Measurements from ENCODE around the gene MACROD2.

DNA sequence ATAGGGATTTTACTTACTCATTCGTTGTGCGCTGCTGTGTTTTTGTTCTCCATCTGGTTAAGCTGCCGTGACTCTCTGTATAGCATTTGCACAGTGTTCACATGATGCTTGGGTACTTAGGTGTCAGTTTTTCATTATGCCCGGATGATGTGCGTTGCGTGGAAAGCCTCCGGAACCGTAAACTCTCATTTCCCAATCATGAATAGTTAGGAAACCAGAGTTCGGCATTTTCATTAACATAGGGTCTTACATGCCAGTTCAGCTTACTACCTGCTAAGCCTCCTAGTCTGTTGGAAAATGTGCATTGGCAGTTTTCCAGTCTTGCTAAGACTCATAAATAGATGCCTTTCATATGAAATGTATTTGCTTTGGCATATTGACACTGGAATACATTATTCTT, 825.5 kb downstream of the MACROD2 start:
- TF ChIP-seq, protein P1, sequence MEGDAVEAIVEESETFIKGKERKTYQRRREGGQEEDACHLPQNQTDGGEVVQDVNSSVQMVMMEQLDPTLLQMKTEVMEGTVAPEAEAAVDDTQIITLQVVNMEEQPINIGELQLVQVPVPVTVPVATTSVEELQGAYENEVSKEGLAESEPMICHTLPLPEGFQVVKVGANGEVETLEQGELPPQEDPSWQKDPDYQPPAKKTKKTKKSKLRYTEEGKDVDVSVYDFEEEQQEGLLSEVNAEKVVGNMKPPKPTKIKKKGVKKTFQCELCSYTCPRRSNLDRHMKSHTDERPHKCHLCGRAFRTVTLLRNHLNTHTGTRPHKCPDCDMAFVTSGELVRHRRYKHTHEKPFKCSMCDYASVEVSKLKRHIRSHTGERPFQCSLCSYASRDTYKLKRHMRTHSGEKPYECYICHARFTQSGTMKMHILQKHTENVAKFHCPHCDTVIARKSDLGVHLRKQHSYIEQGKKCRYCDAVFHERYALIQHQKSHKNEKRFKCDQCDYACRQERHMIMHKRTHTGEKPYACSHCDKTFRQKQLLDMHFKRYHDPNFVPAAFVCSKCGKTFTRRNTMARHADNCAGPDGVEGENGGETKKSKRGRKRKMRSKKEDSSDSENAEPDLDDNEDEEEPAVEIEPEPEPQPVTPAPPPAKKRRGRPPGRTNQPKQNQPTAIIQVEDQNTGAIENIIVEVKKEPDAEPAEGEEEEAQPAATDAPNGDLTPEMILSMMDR (IDR thresholded peaks at IDR 0.05; ENCODE audit: insufficient read depth, low read length, poor library complexity, severe bottlenecking) = no peak
- TF ChIP-seq EZH2phosphoT487 (conservative IDR thresholded peaks at IDR 0.05; ENCODE audit: low read length) = no peak
